Activated naive CD4-positive, alpha-beta T cell (primary cell): ENCODE measurements around the gene TEAD1.

Experiments used
- DNase-seq, 4 experiments: peaks; one replicate each; lab custom pipeline; 2025; lab: John Stamatoyannopoulos, UW

Gene TEAD1

DNA sequence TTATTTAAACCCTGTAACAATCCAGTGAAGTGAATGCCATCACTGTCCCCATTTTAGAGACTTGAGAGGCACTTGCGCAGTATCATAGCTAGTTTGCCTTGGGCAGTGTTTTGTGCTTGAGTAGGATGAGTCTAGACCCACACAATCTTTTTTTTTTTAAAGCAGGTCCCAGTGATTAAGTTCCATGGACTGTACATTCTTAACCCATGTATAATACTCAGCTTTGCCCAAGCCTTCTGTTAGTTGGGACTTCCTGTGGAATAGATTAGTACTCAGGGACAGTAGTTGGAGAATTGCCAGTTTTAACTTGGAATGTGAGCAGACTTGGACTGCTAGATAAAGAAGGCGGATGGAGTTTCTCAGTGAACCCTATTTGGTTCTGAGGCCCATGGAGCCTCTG, 226.3 kb downstream of the TEAD1 start:
- no peak for DNase-seq

DNA sequence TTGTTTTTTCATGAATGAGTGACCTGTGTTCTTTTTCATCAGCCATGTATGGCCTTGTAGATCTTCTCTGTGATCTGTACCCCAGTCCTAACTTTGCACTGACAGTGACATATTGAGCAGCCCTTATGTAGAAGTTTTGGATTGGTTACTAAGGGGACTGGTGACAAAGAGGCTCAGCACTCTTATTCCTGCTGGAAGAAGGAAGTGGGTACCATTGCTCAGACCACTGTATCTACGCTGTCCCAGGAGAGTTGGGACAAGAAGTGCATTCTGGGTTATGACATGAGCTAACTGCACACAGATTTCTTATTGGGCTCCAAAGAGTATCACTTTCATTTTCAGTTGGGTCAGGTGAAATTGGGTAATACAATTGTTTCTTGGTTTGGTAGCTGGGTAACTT, 227.1 kb downstream of the TEAD1 start:
- DNase-seq: no peak

DNA sequence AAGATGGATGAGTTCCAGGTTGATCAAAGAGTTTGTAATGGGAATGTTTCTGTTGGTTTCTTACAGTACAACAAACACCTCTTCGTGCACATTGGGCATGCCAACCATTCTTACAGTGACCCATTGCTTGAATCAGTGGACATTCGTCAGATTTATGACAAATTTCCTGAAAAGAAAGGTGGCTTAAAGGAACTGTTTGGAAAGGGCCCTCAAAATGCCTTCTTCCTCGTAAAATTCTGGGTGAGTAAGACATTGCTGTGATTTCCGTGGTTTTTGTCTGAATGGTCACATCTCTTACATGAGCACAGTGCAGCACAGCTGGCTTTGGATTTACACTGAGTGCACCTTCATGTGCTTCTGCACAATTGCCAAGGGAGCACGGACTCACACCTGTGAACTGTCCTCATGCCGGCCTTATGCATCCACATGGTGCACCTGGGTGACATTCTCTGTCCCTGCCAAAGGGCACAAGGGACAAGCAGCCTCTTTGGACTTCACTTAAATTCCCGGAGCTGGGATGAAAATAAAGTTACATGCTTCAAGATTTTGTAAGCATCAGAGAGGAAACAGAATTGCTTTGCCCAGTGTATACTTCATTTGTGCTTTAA, 227.8 kb downstream of the TEAD1 start:
- DNase-seq: no peak

DNA sequence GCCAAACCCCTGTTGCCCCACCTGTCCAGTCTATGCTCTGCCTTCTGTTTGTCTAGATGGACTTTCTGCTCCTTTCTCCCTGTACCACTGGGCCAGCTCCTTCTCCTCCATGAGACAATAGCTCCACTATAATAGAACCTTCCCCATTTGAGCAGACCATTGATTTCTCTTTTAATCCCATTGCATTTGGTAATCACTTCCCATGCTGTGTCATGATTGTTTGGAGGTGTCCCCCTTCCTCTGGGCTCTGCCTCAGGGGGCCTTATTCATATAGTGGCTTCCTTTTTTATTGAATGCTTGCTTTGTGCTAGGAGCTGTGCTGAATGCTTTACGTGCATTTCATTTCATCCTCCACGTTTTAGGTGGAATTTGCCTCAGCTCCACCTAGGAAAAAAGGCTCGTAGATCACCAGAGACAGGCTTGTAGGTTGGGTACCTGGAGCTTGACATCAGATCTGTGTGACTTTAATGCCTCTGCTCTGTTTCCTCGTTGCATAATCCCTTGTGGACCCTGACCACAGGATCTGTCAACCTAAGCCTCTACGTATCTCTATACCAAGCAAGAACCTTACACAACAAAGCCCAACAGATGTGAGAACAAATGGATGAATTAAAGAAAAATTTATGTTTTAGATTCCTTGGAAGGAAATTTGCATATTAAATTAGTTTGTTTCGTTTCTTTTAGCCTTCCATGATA, 228.7 kb downstream of the TEAD1 start:
- no peak for DNase-seq

DNA sequence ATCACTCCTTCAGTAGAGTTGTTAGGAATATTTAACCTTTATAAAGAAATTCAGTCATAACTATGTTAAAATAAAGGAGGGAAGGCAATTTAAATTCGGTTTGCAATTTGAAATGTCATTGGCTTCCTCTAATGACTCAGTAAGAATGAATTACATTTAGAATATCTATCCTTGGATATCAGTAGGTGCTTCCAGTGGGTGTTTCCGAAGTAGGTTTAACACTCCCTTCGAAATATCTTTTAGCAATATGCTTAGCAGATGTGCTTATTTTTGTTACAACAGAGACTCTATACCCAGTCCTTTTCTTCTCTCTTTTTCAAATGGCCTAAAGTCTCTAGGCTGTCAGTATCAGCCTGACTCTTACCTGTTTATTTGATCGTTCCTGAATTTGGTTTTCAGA, 231.2 kb downstream of the TEAD1 start:
- no peak for DNase-seq

DNA sequence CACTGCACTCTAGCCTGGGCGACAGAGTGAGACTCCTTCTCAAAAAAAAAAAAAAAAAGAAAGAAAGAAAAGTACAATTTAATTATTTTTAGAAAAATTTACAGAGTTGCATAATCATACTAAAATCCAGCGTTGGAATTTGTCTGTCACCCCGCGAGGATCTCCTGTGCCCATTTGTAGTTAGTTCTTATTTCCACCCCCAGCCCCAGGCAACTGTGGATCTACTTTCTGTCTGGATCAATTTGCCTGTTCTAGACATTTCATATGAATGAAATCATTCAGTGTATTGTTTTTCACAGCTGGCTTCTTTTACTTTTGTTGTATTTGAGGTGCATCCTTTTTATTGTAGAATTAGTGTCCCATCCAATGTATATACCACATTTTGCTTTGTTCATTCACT, 232.3 kb downstream of the TEAD1 start:
- no peak for DNase-seq

DNA sequence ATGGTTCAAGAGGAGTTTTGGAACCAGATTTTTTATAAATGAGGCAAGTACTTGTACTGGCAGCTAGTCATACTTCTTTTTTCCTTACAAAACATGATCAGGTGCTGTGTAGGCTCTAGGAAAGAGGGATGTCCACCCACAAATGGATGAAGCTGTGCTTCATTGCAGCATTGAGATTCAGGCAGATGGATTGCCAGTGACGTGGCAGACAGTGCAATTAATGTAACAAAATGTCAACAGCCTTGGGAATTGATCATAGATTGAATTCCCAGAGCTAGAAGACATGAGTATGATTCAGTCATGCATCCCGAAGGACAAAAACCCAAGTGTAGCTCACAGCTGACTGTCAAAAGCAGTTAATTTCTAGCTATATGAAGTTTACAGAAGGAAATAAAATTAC, 235.7 kb downstream of the TEAD1 start:
- no peak for DNase-seq

DNA sequence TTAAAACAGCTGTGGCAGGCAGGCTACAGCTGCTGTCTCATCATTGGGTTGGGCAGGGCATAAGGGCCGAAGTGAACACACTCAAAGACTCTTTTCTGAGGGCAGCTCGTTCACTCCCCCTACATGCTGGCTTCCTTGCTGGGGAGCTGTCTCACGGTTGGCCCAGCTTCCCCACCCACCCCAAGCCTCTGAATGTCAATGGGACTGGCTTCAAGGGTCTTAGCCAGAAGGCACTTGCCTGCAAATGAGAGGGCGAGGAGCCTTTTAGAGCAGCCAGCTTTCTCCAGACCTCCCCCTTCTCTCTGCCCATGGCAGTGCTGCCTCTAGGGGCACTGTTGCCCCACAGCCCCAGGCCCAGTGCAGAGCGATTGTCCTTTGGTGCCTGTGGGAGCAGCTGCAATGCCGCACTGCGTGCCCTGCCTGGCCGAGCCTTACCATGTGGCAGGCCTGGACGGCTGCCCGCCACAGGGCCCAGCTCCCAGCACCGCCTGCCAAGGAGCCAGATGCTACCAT, 240.2 kb downstream of the TEAD1 start:
- DNase-seq: no peak

DNA sequence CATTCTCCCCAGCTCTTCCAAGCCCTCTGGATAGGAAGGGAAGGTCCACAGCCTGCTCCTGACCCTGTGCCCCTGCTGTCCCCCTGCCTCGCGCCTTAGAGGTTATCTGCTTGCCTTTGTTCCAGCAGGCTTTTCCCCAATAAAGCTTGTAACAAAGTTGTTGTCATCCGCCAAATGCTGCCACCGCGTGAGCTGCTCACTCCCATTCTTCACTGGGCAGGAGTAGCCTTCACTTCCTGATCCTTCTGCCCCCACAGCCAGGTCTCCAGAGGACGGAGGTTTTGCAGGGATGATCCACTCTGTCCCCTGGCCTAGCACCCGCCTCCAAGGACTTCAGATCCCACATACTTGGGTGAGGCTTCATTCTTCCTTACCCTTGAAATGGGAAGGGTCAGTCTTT, 240.9 kb downstream of the TEAD1 start:
- DNase-seq: no peak

DNA sequence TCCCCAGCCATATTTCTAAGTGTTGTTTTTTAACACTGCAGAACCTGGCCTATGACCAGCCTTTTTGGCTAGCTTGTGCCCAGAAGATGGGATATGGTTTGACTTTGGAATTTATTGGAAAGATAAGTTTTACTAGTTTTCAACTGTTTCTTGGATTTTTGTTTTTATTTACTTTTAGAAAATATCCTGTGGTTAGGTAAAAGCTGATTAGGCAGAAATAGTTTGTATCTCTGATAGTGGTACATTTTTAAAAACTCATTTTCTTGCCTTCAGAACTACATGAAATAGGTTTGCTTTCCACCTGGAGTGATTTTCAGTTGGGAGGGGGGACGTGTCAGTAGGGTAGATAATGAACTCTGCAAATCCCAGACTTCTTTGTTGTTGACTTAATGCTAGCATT, 243.6 kb downstream of the TEAD1 start:
- no peak for DNase-seq

DNA sequence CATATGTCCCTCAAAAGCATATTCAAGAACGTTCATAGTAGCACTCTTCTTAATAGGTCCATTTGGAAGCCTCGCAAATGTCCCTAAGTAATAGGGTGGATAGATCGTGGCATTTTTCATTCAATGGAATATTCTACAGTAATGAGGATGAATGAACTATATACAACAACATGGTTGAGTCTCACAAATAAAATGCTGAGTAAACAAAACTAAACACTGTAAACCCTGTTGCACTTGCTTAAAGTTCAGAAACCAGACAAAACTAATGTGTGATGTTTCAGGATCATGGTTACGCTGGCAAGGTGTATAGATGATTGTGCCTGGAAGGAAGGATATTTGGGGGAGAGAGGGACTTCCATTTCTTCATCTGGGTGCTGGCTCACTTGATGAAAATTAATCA, 244.4 kb downstream of the TEAD1 start:
- no peak for DNase-seq

DNA sequence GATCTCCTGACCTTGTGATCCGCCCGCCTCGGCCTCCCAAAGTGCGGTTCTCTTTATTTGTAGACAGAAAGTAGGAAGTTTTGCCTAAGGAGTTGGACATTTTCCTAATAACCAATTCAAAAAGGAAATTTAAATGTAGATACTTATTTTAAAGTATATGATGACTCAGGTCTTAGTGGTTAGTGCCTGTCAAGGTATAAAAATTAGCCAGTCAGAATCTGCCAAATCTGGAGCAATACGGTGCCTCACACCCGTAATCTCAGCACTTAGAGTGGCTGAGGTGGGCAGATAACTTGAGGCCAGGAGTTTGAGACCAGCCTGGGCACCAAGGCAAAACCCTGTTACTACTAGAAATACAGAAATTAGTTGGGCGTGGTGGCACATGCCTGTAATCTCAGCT, 248.2 kb downstream of the TEAD1 start:
- DNase-seq: no peak

DNA sequence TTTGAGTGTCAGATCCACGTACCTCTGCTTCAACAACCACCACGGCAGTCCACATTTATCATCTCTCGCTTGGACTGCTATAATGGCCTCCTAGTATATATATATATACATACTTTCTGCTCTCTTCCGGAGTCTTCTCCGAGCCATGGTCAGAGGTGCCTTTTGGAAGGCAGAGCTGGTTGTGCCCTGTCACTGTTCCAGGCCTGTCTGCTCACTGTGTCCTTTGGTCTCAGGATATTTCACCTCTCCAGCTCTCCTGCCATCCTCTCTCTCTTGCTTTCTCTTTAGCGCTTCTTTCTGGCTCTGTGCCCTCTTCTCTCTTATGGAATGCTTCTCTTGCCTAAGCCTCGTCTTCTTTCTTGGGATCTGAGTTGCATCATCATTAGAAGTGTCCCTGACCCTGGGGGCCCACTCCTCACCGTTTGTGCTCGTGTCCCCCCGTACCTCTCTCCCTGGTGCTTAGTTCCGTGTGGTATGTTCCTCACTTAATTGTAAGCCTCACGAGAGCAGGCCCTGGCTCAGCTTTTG, 248.8 kb downstream of the TEAD1 start:
- DNase-seq: no peak

DNA sequence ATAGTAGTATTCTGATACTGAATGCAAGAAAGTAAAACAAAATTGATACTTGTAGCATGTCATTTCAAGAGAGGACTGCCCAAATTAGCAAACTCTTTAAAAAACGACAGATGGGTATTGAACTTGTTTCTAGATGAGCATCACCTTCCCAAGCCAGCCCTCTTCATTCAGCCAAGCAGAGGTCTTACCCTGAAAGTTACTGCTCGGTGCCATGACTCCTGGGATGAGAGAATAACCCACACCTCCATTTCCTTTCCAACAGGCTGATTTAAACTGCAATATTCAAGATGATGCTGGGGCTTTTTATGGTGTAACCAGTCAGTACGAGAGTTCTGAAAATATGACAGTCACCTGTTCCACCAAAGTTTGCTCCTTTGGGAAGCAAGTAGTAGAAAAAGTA, 250.4 kb downstream of the TEAD1 start:
- DNase-seq: no peak

DNA sequence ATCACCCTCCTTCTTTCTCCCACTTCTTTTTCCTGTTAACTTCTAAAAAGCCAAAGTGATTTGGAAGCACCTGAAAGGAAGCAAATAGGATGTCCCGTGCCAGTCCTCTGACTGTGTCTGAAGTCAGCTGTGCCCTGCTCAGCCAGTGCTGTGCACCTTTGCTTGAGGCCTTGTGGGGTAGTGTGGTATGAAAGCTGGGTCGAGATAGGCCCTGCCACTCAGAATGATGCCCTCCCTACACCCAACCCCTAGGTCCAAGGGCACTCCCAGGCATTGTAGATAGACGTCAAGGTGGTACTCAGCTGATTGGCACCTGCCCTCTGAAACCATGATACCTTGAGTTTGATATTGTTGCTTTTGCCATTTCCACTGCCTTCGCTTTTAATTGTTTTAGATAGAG, 251.3 kb downstream of the TEAD1 start:
- DNase-seq: no peak

DNA sequence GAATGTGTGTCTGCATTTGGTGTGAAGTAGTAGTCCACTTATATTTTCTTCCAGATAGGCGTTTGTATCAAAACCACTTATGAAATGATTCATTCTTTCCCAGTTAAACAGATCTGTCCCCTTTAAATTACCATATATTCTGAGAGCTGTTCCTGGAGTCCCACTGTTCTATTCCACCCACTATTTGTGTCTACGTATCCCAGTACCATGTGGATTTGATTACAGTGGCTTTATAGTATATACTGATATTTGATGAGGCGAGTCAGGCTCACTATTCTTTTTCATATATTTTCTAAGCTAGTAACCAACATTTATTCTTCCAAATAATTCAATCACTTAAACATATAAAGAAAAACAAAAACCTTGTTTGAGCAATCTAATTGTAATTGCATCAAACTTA, 253.0 kb downstream of the TEAD1 start:
- no peak for DNase-seq

DNA sequence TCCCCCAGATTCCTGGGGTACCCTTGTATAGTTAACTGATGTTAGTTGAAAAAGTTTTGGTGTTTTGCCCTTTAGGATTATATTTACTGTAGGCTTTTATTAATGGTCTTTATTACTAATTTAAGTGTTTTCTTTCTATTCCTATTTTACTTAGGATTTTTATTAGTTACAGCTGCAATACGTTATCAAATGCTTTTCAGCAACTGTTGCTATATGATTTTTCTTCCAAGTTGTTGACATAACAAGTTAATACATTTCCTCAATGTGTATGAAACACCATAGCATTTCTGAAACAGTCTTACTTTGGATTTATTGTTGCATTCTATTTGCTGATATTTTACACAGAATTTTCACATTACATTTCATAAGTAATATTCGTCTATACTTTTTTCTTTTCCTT, 253.7 kb downstream of the TEAD1 start:
- no peak for DNase-seq

DNA sequence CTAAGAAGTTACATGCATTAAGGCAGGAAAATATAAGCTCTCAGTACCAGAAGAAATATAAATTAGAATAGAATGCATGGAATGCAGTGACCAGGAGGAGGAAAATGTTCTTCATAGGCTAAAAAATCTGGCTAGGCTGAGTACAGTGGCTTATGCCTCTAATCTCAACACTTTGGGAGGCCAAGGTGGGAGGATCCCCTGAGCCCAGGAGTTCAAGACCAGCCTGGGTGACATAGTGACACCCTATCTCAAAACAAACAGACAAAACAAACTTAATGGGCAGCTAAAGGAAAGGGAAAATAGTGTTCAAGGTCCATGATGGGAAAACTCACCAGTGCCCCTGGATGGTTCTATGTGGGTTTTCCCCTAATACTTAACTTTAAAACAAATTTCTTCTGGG, 256.6 kb downstream of the TEAD1 start:
- no peak for DNase-seq

DNA sequence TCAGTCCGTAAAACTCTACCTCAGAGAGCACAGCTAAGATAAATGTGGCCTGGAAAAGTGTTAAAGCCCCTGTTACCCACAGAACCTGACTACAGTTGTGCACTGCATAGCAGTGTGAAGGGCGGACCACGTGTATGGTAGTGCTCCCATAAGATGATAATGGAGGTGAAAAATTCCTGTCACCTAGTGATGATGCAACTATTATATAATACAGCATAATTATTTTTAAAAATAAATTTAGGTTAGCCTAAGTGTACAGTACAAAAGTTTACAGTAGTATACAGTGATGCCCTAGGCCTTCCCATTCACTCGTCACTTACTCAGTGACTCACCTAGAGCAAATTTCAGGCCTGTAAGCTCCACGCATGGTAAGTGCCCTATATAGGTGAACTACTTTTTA, 258.3 kb downstream of the TEAD1 start:
- no peak for DNase-seq

DNA sequence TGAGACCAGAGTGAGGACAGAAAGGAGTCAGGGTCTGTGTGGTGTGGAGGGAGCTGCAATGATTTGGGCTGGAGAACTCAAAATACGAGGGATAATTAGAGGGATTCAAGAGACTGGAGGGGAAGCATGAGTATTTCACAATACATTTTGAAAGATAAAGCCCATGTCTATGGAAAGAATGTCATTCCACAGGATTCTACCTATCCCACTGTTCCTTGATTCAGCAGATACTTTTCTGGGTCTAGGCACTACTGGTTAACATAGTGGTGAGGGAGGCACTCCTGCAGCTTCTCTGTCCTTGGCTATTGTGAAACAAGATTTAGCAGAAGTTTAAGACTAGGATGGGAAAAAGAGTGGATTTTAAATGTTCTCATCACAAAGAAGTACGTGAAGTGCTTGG, 262.0 kb downstream of the TEAD1 start:
- no peak for DNase-seq

DNA sequence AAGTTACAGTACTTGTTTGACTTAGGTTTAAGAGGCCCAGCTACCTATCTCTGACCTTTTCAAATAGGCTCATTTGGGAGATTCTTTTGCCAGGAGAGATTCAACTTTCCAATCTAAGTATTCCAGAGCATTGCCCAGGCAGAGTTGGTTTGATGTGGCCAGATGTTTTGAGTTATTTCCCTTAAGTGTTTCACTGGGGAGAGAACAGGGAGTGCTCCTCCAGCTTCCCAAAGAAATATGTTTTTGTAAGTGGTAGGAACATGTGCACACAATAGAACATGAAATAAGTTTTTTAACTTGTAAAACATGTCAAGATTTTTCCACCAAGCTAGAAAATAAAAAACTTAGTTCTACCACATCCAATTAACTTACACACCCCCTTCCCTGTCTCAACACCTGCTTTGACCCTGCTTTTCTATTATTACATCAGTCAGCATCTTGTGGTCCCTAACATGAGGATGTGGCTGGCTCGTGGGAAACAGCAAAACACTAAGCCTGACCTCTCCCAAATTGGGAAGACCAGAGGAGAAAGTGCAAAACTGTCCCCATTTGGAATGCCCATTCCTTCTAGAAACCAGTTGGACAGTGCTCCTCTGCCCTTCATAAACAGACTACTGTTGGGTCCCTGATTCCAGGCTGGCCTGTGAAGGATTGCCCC, 264.5 kb downstream of the TEAD1 start:
- no peak for DNase-seq

DNA sequence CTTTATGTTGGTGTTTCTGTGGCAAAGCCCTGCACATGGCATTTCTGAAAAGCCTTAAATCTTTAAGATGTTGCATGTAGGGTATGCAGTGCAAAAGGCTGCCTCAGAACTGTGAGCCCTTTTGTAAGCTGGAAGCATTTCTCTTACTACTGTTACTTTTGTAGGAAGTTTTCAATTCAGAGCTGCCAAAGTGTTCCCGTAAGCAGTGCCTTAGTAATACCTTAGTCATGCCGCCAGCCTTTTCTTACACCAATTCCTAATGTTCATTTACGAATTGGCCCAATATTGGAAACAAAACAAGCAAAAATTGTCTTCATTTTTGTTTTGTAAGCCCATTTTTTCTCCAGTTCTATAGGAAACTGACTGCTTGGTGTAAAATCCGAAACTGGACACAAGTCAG, 267.4 kb downstream of the TEAD1 start:
- no peak for DNase-seq

DNA sequence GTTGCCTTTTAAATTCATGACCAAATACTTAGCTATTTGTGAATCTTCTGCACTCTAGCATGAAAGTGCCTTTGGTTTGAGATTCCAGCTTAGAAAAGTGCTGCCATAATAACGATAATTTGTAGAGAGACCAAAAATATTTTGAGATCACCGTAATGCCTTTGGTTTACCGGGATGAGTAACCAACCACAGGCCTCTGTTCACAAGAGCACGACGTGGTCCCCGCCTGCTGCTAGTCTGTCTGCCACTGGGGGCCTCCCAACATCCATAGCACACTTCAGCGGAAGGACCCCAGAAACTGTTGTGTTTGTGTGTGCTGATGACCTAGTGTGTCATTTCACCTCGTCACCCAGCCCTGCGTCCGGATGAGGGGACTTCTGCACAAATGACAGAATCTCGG, 267.9 kb downstream of the TEAD1 start:
- DNase-seq: no peak
